ENCODE data around the gene ARNT2.

Gene ARNT2

GRCh38 chr15:80444680-80445251, 40.6 kb downstream of the ARNT2 start:
- no peak for DNase-seq

- DNase-seq: no peak
Observed at GRCh38 chr15:80445300-80446041, 41.3 kb downstream of the ARNT2 start.

GRCh38 chr15:80447077-80447476, 42.9 kb downstream of the ARNT2 start:
- DNase-seq: no peak

DNA sequence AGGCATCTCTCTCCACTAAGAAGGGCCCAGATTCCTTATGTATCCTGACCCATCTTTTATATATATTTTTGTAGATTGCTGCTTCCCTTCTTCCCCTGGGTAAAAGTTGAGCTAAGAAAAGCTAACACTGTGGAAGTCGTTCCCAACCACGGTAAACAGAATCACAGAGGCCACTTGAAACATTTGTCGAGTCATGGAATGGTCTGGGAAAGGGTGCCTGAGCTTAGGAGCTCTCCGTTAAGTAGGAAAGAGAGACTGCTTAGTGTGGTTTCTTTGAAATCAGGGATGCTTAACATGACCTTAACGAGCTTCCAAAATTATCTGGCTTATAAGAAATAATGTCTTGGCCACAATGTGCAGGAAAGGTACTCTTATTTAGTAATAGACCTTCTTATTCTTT, 45.6 kb downstream of the ARNT2 start:
- DNase-seq: no peak

DNA sequence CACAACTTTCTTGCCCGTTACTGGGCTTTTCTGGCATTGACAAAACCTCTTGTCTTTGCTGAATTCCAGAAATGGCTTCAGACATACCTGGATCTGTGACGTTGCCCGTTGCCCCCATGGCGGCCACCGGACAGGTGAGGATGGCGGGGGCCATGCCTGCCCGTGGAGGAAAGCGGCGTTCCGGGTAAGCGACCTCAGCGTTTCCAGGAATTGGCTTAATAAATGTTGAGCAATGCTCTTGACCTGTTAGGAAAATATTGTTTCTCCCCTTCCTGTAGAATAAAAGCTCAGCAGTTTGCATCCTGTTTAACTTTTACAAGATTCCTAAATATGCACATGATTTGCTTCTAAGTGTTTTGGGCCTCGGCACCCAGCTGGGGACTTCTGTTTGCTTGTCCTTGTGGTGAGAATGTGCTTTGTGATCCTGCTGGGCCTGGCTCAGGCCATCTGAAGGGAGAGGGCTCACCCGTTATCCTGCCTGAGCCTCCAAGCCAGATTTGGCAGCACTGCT, 46.7 kb downstream of the ARNT2 start:
- DNase-seq: no peak

- no peak for DNase-seq
Observed at GRCh38 chr15:80452166-80452565, 48.0 kb downstream of the ARNT2 start.

DNA sequence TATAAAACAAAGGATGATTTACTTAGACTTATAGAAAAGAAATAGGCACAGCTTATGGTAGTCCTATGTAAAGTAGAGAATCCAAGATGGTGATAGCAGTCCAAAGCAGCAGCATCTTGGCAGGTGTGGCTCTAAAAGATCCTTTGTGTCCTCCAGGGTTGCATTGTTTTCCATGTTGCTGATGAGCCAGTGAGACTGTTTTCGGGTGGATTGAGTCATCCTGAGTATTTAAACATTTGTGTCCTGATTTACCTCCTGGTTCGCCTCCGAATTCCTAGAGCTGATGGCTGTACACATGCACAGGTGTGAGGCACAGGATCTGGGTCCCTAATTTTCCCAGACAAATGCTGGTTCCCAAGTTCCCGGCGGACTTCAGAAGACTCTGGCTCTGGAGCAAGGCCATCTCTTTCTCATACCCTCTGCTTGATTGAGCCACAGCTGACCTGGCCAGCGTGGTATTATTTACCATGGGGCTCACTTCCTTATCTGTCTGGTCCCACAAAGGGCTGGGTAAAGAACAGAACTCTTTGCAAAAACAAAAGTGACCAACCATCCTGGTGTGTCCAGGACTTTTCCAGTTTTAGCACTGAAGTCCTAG, 51.0 kb downstream of the ARNT2 start:
- DNase-seq: no peak

DNA sequence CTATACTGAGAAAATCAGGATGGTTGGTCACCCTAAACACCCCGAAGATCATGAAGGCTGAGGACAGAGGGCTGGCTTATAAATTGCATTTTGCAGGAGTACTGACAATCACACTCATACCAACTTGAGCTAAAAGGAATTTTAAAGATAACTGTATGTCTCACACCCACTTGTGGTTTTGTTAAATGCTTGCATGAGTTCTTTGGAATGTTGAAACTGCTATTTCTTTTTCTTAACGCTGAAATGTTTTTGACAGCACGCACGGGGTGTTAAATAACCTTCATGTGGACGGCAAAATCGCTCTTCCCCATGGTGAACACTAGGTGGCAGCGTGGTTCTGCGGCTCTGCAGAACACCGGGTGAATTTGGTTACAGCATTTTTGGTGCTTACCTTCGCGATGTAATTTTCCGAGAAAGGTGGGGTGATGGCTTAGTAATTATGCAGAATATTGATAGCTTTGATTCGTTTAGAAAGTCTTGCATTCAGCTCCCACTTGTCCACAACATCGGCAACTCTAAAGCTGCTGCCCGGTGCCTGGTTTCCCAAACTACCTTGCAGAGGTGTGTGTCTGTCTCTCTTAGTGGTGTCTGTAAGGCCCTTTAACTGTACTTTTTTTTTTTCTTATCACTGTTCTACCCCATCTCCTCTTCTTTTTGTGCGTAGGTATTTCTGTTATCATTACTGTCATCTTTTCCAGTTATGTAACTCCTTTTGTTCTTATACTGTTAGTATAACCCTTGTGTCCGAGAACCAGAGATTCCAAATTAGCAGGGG, 51.7 kb downstream of the ARNT2 start:
- peak; percentile 49 for DNase-seq

GRCh38 chr15:80456517-80457492, 52.6 kb downstream of the ARNT2 start:
- no peak for DNase-seq

- no peak for DNase-seq
Observed at GRCh38 chr15:80457896-80458295, 53.7 kb downstream of the ARNT2 start.

DNA sequence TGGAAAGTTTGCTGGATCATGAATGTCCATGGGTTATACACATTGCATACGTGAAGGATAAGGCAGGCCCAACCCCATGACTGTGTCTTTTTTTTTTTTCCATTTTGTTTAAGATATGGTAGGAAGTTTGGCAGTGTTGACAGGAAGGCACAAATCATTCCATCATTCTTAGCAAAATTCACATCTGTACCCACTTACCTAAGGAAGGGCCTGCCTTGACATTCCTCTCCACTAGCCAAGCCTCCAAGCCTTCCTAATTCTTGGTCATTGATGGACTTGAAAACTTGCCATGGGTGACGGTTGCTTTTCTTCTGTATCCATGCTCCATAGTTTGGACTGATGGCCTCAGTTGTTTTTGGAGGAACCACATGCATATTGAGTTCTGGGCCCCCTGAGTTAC, 54.4 kb downstream of the ARNT2 start:
- DNase-seq: no peak

GRCh38 chr15:80459380-80459779, 55.2 kb downstream of the ARNT2 start:
- DNase-seq: no peak

DNA sequence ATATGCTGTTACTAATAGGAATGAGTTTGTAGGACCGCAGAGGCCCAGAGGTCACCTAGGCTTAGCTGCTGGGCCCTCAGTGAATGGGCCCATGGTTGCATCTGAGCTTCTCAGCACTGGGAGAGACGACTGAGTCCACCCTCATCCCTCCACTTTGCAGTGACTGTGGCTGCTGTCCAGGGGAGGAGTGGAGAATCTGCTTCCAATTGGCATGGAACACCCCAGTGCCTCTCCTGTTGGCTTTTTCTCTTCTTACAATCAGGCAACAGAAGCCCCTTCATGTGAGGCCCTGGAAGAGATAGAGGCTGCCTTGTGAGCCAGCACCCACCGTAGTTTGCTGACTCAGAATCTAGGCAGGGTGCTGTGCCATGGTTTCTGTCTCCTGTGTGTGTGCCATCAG, 55.6 kb downstream of the ARNT2 start:
- DNase-seq: no peak

DNA sequence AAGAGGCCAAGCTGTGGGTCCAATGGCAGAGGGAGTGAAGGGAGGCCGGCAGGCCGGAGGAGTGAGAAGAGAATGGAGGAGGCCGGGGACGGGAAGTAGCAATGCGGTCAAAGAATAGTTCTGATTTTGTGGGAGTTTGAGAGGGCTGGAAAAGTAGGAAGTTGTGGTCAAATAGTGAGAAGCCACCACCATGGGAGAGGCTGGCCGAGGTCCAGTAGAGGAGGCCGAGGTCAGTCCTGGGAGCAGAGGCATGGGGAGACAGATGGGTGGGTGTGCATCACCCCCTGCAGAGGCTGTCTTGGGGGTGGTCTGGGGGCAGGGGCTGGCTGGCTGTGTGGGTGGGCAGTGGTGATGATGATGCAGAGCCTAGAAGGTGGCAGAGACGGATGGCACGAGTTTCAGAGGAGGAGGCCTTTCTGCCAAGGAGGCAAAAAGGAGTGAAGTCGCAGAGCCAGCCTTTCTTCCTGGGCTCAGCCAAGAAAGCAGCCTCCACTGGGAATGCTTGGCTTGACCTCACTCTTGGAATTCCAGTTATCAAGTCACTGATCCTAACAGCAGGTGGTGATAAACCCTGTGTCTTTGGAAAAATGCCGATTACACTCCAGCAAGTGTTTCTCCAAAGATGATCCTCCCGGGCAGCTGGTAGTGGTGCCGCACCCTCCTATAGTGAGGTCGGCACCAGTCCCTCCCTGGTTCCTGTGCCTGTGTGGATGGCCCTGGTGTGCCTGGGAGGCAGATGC, 57.3 kb downstream of the ARNT2 start:
- DNase-seq: no peak

- no peak for DNase-seq
Observed at GRCh38 chr15:80462111-80462510, 57.9 kb downstream of the ARNT2 start.

GRCh38 chr15:80462836-80463512, 58.8 kb downstream of the ARNT2 start:
- DNase-seq: no peak

- DNase-seq: no peak
Observed at GRCh38 chr15:80464951-80465625, 60.9 kb downstream of the ARNT2 start.

GRCh38 chr15:80465626-80466005, 61.4 kb downstream of the ARNT2 start:
- no peak for DNase-seq

DNA sequence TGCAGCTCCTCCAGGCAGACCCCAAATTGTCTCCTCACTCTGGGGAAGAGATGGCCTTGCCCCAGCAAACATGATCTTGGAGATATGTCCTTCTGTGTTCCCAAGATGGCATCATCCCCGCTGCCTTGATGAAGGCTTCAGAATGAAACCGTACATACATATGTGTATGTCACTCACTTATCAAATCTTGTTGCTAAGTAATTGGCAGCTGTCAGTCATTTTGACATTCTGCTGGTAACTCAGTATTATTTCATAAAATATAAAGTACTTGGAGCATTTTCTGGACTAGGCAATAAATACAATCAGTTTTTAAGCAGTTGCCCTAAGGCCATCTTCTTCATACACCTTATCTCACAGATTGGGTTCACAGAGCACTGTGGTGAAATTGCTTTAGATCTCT, 62.4 kb downstream of the ARNT2 start:
- no peak for DNase-seq

DNA sequence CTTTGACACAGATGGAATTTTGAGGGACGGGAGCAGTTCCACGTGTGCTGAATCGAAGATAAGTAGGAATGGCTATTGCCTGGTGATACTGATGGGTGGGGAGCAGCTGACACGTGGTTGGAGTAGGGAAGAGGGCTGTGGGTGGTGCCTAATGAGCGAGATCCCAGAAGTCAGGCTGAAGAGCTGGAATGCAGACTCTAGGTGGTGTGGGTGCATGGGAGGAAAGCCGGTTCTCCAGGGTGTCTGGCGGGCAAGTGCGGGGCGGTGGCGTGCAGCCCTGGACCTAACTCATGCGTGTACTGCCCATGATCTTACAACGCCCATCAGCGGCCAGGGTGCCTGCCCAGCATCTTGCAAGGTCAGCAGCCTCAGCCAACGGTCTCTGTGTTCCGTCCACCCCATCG, 63.1 kb downstream of the ARNT2 start:
- DNase-seq: no peak

Measured in activated gamma-delta T cell treated with Interleukin-2 at 50 U/mL for 16 hours (primary cell).